GM21619 (cell line): ENCODE data around the gene NPC2.
"Not testable (repeated sequence)": the region's sequence is repeated elsewhere in the genome, so short reads cannot be mapped to it uniquely, and the experiment has no call there.

ENCODE experiments used
- ATAC-seq: cut with Tn5 transposase; IDR thresholded peaks from one replicate; pipeline ENCODE4 v1.9.1; 2021; ENCODE audit not compliant: unreplicated experiment

Gene NPC2

GRCh38 chr14:74492776-74493342 is at the start of gene NPC2:
Gene NPC2 (minus strand): TSS chr14:74493305. CDS start chr14:74493274, 31 bp downstream.
- peak; percentile 3 for ATAC-seq

DNA sequence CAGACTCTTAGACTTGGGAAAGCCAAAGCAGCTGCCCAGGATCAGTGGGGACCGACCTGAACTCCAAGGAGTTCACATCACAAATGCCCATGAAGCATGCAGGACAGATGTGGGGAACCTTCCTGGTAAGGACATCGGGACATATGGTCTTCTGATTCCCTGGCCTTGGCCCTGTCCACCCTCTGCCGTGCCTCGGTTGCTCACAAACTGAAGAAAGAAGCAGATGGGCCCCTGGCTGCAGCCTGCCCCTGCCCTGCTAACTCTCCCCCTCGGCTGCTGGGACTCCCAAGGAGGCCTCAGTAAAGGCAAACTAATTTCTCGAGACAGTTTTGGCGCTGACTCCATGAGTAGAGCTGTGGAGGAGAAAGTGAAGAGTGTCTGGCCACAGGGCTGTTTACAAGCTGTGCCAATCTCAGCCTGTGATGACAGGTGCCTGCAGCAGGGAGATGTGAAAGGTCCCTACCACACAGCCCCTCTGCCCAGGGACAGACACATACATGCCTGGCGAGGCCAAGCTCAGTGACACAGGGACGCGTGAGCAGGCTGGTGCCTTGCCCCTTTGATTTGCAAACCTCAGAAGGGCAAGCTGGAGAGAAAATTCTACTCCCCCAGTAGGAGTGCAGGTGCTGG is 49.1 kb upstream of the NPC2 start:
- no peak for ATAC-seq

DNA sequence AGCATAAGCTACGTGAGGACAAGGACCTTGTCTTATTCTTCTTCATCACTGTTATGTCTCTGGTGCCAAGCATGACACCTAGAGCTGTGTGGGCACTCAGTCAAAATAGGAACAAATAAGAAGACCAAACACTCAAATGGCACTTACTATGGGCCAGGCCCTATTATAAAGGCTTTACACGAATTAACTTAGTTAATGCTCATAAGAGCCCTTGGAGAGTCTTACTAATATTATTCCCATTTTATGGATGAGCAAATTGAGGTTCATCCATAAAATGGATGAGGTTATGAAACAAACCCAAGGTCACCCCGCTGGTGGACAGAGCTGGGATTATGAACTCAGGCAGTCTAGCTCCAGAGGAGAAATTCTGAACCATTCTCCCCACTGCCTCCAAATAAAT is 48.1 kb upstream of the NPC2 start:
- no peak for ATAC-seq

DNA sequence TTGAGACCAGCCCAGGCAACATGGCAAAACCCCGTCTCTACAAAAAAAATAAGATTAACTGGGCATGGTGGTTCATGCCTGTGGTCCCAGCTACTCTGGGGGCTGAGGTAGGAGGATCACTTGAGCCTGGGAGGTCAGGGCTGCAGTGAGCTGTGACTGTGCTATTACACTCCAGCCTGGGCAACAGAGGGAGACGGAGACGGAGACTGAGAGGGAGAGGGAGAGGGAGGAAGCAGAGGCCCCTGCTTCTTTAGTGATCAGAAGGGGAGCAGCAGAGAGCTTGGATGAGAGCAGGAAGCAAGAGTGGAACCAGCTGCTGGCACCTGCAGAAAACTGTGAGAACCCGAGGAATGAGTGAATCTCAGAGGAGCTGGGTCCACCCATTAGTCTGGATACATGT is 46.4 kb upstream of the NPC2 start:
- ATAC-seq: no peak

- no peak for ATAC-seq
Observed at GRCh38 chr14:74538411-74539391, 45.6 kb upstream of the NPC2 start.

DNA sequence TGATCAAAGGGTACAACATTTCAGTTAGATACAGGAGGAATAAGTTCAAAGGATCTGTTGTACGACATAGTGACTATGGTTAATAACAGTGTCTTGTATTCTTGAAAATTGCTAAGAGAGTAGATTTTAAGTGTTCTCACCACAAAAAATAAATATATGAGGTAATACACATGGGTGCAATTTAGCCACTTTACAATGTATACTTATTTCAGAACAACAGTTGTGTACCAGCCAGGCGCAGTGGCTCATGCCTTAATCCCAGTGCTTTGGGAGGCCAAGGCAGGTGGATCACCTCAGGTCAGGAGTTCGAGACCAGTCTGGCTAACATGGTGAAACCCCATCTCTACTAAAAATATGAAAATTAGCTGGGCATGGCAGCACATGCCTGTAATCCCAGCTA is 43.2 kb upstream of the NPC2 start:
- ATAC-seq: not testable (repeated sequence)

GRCh38 chr14:74535756-74536325 is 42.7 kb upstream of the NPC2 start:
- no peak for ATAC-seq

- no peak for ATAC-seq
Observed at GRCh38 chr14:74533576-74533975, 40.5 kb upstream of the NPC2 start.

GRCh38 chr14:74532246-74532645 is 39.1 kb upstream of the NPC2 start:
- ATAC-seq: no peak

GRCh38 chr14:74531467-74531866 is 38.4 kb upstream of the NPC2 start:
- ATAC-seq: no peak

GRCh38 chr14:74531006-74531405 is 37.9 kb upstream of the NPC2 start:
- no peak for ATAC-seq

DNA sequence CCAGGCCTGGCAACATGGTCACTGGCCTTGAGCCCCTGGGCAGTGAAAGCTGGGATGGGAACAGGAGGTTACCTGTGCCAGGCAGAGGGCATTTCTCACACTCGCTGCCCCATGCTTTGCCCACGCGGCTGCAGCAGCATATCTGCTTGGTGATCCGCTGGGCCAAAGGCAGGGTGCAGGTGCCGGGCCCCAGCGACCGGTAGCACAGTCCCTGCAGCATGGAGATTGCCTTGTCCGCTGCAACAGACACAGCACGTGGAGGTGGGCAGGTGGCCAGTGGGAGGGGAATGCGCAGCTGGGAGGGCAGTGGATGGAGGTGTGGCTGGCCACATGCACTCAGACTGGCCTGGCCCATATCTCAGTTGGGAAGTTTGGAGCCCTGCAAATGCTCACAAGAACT is 35.8 kb upstream of the NPC2 start:
- ATAC-seq: no peak

- ATAC-seq: no peak
Observed at GRCh38 chr14:74528406-74528805, 35.3 kb upstream of the NPC2 start.

GRCh38 chr14:74527736-74528280 is 34.7 kb upstream of the NPC2 start:
- no peak for ATAC-seq

- no peak for ATAC-seq
Observed at GRCh38 chr14:74526854-74527585, 33.9 kb upstream of the NPC2 start.

DNA sequence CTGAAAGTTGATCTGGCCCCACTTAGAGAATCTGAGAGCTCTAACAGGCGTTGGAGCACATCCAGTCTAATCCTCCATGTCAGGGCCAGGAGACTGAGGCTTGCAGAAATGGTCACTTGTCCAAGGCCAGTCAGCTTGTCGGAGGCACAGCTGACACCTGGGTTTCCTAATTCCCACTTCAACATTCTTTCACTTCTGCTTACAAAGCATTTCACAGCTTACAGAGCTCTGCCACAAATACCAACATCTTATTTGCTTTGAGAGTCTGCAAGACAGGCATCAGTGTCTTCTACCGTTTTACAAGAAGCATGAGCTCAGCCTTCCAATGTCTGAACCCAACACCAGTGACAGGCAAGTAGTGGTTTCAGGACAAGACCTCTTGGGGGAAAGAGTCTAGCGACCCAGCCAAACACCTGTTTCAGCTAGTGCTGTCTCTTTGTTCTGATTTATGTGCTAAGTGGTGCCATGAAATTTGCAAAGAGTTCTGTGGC is 32.3 kb upstream of the NPC2 start:
- ATAC-seq: no peak

GRCh38 chr14:74524812-74525135 is 31.7 kb upstream of the NPC2 start:
- ATAC-seq: no peak

DNA sequence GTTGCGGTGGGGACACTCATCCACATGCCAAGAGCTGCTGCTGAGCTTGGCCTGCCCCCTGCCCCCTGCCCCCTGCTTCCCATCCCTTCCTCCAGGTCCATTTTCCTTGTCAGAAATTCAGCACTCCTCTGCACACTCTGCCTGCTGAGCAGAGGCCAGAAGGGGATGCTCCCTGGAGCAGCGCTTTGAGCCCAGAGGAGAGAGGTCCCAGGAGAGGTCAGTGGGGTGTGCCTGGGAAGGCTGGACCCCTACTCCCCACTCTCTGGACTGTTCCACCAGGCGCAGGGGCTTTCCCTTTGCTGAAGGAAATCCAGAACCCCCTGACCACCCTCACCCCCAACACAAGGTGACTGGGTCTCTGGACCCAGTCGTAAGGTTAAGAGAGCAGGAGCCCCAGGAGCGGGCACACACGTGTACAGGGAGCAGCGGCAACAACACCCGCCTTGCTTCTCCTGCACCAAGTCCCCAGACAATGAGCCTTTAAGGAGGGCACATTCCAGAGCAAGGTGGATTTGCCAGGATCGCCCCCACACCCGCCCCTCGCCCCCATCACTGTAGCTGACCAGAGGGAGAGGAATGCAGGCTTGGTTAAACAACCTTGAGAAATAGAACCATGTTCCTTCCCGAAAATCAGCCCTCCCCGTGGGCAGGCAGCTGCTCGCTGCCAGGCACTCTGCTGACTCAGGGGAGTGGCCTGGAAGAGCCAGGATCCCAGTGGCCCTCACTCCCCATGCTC is 31.1 kb upstream of the NPC2 start:
- ATAC-seq: no peak

DNA sequence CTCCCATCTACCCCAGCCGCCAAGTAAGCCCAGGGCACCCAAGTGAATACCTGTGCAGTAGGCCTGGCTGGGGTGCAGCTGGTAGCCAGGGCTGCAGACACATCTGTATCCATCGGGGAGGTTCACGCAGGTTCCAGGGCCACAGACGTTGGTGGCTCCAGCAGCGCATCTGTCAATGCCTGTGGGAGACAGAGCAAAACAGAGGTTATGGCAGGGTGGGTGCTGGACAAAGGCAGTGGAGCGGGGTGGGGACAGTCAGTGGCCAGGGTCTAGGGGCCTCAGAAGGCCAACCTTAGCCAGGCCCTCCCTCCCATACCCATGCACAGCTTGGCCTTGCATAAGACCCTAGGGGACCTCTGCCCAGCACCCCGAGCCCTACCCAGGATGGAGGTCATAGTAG is 29.6 kb upstream of the NPC2 start:
- ATAC-seq: no peak

DNA sequence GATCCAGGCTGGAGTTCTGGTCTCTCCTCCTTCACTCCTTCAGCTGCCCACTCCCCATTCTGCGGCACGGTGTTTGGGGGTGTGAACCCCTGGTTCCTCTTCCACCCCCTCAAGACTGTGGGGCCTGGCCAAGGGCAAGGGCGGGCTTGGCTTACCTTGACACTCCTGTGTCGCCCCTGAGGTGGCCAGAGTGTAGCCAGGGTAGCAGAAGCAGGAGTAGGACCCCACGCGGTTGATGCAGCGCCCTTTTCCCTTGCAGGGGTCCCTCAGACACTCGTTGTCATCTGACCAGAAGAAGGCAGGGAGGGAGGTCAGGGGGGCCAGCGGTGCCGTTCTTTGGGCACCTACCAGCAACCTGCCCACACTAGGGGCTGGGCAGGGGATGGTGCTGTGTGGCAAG is 28.7 kb upstream of the NPC2 start:
- no peak for ATAC-seq
